HG02798 (cell line): Measurements from ENCODE around the gene B9D2.
A peak's percentile ranks its signal among the peaks of the same experiment; 100 is the strongest.
"Not testable (repeated sequence)": the region's sequence is repeated elsewhere in the genome, so short reads cannot be mapped to it uniquely, and the experiment has no call there.

Source experiments
- ATAC-seq: cut with Tn5 transposase; IDR thresholded peaks from one replicate; pipeline ENCODE4 v1.9.1; 2021; ENCODE audit warnings: mild to moderate bottlenecking; ENCODE audit not compliant: unreplicated experiment, poor library complexity

The B9D2 gene

DNA sequence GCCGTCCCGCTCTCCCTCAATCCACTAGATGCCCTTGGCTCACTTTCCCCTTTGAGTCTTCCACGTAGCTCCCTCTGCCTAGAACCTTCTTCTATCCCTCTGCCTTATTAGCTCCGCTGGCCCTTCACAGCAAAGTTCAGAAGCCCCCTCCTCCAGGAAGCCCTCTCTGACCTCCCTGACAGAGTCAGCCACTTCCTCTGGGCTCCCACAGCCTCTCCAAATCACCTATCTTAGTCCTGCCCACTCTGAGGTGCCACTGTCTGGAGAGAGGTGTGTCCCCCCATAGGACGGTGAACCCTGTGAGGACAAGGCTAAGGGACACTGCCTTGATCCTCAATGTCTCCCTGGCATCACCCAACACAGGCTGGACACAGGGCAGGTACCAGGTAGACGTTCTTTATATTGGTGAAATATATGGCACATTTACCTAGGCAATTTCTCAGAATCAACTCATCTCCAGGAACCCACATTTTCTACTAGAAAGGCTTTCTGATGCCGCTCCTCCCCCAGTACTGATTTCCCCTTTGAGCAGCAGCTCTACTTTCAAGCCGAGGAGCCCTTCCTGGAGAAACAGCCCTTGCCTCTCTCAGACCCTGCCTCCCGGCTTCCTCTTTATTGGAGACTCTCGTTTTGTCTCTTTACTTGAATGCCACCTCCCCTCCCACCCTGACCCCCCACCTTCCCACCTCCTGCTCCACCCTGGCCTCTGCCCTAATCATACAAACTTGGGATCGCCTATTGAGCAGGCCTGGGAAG lies 6.8 kb downstream of the B9D2 start:
- no peak for ATAC-seq

DNA sequence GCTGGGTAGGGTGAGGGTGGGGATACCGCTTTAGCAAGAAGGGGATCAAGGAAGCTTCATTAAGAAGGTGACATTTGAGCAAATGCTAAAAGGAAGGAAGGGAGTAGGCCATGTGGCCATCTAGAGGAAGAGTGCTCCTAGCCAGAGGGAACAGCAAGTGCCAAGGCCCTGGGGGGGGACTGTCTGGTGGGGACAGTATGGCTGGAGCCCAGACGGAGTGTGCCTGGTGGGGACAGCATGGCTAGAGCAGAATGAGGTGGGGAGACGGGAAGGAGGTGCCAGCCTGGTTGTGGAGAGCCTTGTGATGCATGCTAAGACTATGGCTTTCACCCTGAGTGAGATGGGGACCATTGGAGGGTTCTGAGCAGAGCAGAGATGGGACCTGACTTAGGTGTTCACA lies 8.1 kb downstream of the B9D2 start:
- ATAC-seq: no peak

DNA sequence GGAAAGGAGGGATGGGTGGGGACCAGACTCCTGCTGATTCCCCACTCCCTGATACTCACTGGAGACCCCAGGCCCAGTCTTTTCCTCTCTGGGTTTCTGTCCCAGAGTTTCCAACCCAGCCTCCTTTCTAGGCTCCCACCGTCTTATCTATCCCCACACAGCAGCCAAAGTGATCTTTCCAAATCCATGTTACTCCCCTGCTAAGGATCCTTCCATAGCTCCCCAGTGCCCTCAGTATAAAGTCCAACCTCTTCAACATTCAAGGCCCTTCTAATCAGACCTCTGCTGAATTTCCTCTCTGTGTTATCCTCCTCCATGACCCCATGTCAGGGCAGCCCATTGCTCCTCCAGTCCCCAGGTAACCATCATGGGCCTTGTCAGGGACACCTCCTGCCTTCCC lies 8.9 kb downstream of the B9D2 start:
- ATAC-seq: no peak

DNA sequence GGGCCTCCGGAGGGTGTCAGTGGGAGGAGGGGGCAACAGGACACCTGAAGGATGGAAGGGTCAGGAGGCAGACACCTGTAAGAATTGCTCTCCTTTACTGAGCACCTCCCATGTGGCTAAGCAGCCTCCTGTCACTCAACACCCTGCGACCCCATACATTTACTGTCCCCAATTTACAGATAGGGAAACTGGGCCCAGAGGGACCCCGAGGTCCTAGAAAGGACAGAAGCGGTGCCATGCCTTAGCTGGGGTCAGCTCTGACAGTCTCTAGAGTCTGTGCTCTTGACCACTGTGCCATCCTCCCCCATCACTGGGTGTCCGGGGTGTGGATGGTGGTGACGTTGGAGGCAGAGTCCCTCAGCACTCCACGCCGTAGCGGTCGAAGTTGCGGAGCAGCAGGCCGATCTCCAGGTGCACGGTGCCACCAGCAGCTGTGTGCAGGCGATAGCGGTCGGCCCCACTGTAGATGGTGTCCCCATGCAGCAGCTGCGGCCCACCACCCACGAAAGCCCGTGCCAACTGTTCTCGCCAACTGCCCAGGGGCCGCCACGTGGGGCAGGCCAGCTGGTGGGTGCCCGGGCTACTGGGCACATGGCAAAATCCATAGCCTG lies 9.5 kb downstream of the B9D2 start:
- ATAC-seq: no peak

DNA sequence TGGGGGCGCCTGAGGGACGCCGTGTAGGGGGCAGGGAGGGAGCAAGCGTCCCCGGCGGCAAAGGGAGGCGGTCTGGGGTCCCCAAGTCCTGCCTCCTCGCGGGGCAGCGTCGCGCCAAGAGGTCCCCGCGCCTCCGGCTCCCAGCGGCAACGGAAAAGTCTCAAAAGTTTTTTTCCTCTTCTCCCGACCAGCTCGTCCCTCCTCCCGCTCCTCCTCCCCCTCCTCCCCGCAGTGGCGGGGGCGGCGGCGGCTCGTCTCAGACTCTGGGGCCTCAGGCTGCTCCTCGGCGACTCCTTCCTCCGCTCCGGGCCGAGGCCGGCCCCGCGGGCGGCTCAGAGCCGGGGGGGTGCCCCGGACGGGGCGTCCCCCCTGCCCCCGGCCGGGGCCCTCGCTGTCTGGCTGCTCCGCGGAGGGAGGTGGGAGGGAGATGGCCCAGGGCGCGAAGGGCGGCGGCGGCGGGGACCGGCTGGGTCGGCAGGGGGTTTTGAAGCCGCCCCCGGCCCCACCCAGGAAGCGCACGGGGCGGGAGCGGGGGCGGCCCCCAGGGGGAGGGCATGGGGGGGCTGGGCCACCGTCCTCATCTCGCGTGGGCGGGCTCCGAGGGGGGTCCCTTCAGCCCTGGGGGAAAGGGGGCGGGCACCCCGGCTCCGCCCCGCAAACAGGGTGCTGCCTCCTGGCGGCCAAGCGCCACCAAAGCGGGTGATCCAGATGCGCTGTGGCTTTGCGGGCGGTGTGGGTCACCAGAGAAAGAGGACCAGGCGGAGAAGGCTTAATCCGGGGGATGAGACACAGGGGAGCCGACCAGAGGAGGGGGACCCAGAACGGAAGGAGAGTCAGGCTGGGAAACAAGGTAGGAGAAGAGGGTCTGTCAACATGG lies 10.2 kb downstream of the B9D2 start, which contains the start of gene TGFB1:
TGFB1 (minus strand) TSS at position 457 of the 877 bp plus-strand sequence. CDS start 878 bp downstream, outside the sequence.
- peak; percentile 53 for ATAC-seq

DNA sequence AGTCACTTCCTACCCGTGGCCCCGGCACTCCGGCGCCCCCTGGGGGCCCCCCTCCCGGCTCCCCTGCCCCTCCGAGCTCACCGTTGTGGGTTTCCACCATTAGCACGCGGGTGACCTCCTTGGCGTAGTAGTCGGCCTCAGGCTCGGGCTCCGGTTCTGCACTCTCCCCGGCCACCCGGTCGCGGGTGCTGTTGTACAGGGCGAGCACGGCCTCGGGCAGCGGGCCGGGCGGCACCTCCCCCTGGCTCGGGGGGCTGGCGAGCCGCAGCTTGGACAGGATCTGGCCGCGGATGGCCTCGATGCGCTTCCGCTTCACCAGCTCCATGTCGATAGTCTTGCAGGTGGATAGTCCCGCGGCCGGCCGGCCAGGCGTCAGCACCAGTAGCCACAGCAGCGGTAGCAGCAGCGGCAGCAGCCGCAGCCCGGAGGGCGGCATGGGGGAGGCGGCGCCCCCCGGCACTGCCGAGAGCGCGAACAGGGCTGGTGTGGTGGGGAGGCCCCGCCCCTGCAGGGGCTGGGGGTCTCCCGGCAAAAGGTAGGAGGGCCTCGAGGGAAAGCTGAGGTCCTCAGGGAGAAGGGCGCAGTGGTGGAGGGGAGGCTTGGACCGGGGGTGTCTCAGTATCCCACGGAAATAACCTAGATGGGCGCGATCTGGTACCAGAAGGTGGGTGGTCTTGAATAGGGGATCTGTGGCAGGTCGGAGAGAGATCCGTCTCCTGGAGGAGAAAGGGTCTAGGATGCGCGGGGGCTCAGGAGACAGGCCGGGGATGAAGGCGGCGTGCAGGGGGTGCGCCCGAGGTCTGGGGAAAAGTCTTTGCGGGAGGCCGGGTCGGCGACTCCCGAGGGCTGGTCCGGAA lies 11.1 kb downstream of the B9D2 start:
- no peak for ATAC-seq

DNA sequence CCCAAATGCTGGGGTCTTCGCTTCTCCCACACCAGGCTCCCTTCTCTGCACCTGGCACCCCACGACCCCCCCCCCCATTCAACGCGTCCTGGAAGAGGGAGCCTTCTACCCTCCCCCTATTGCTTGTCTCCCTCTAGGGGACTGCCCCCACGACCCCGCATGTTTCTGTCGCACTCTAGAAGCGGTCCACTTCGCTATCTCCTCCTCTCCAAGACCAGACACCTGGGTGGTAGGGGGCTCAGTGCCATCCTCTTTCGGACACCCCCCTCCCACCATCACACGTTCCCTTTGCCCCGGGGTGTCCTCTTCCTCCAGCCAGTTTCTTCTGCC lies 11.7 kb downstream of the B9D2 start:
- ATAC-seq: no peak

DNA sequence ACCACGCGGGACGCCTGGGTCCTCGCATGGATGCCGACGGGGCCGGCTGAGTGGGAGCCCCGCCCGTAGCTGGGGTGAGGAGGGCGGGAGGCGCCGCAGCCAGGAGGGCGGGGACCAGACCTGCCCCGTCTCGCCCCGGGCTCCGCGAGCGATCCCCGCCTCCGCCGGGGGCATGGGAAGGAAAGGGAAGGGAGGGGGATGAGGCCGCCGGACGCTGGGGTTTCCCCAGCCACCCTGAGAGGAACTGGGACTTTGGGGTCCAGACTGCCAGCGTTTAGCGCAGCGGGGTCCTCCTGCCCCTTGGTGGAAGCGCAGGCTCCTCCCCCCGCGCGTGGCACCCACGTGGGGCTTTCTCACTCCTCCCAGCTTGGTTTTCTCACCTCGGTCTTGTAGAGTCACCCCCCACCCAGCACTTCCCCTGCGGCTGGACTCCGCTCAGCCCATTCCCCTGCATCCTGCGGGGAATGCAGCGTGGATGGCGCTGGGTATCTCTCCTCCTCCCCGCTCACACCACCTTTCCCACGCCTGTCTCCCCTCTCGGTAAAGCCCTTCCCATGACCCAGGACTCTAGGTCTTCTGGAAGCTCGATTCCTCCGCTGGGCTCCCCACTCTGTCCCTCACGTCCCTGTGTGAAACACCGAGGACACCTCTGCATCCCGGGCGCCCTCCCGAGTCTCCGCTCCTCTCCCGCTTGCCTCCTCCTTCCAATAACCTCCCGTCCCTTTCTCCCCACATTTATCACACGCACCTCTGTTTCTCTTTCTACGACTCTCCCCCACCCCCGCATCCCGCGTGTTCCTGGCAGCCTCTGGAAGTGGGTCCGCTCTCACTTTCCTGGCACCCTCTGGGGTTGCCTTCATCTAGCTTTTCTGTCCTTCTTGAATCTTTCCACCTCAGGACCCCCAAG lies 12.4 kb downstream of the B9D2 start:
- ATAC-seq: peak; percentile 53

DNA sequence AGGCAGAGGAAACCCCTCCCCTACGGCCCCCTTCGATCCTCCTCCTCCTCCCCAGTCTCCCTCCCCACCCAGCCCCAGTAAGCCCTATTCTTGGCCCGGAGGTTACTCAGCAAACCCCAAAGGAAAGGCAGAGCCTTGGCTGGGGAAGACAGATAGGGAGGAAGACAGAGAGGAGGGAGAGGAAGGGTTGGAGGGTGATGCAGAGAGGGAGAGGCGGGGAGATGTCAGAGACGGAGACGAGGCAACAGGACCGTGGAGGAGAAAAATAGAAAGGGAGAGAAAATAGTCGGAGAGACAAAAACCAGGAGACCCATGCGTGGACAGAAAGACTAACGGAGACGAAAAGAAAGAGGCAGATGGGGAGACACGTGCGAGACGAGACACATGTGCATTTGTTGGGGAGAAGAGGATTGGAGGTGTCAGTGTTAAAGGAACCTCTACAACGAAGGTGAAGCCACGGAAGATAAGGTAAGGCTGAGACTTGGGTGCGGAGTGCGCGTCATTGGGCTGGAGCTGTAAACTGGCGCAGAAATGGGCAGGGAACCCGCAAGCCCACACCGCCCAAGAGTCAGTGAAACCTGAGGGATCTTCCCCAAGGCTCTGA lies 13.1 kb downstream of the B9D2 start:
- ATAC-seq: no peak

DNA sequence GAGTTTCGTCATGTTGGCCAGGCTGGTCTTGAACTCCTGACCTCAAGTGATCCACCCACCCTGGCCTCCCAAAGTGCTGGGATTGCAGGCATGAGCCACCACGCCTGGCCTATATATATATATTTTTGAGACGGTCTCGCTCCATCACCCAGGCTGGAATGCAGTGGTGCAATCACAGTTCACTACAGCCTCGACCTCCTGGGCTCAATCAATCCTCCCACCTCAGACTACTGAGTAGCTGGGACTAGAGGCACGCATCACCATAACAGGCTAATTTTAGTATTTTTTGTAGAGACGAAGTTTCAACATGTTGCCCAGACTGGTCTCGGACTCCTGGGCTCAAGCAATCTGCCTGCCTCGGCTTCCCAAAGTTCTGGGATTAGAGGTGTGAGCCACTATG lies 17.0 kb downstream of the B9D2 start:
- not testable (repeated sequence) for ATAC-seq

DNA sequence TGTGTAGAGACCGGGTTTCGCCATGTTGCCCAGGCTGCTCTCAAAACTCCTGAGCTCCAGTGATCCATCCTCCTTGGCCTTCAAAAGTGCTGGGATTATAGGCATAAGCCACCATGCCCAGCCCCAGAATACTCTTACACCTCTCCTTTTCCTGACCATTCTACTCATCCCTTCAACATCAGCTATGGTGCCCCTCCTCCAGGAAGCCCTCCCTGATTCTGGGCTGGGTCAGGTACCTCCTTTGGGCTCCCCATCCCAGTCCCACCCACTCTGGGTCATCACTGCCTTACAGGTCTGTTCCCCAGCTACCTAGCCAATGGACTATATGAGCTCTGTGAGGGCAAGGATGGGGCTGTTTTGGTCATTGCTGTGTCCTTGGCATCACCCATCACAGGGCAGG lies 19.8 kb downstream of the B9D2 start:
- ATAC-seq: no peak

DNA sequence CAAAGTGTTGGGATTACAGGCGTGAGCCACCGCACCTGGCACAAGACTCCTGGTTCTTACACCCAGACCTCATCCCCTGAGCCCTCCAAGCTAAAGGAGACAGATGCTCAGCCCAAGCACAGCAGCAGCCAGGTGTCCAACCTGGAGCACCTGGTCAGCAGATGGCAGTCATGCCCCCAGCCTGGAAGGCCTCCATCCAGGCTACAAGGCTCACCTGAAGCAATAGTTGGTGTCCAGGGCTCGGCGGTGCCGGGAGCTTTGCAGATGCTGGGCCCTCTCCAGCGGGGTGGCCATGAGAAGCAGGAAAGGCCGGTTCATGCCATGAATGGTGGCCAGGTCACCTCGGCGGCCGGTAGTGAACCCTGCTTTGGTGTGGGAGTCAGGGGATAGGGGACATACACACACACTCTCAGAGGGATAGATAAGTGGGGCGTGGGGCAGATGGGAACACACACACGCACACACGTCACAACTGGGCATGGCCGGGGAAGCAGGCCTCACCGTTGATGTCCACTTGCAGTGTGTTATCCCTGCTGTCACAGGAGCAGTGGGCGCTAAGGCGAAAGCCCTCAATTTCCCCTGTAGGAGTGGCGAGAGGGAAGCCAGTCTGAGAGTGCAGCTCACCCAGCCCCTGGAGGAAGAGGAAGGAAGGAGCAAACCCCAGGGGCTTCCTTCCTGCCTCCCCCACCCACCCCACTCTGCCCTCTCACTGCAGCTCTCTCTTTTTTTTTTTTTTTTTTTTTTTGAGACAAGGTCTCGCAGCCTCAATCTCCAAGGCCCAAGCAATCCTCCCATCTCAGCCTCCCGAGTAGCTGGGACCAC lies 22.1 kb downstream of the B9D2 start:
- ATAC-seq: no peak

DNA sequence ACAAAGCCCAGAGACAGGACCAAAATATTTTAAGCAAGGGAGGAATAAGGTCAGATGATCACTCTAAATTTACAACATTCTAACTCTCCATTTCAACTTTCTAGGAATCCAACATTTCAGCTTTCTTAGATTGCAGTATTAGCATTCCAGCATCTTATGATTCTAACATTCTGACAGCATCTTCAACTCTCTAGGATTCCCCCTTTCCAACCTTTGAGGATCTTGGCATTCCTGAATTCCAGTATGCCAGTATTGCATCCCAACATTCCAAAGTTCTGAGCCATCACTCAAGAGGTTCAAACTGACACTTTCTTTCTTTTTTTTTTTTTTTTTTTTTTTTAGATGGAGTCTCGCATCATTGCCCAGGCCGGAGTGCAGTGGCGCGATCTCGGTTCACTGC lies 24.0 kb downstream of the B9D2 start:
- ATAC-seq: no peak

DNA sequence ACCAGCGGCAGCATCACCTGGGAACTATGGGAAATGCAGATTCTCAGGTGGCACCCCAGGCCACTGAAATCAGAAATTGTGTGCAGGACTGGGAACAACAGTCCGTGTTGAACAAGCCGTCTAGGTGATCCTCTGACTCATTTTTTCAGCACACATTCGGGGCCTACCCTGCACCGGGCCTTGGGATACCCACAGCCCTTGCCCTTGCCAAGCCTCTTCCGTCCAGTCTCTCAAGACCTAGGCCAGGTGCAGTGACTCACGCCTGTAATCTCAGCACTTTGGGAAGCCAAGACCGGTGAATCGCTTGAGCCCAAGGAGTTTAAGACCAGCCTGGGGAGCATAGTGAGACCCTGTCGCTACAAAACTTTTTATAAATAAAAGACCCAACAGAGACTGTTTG lies 28.5 kb downstream of the B9D2 start:
- ATAC-seq: no peak

DNA sequence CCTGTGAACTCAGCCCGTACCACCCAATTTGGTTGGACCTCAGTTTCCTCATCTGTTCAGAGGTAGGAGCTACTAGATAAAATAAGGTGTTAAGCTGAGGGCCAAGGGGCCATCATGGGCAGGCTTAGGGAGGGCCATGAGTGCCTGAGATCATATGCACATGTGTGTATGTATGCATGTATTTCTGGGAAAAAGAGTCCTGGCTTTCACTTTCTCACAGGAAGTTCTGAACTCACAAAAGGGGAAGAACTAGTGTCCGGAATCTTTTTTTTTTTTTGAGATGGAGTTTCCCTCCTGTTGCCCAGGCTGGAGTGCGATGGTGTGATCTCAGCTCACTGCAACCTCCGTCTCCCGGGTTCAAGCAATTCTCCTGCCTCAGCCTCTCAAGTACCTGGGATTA lies 29.2 kb downstream of the B9D2 start:
- no peak for ATAC-seq

DNA sequence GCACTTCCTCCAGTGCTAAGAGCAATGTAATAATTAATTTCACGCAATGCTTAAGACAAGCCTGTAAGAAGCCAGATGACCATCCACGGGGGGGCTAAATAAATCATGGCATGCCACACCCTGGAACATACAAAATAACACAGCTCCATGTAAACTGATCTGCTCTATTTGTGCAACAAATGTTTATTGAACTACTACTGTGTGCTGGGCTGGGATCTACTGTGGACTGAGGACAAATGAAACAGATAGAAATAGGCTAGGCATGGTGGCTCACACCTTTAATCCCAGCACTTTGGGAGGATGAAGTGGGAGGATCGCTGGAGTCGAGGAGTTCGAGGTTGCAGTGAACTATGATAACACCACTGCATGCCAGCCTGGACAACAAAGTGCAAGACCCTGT lies 31.5 kb downstream of the B9D2 start:
- ATAC-seq: no peak

DNA sequence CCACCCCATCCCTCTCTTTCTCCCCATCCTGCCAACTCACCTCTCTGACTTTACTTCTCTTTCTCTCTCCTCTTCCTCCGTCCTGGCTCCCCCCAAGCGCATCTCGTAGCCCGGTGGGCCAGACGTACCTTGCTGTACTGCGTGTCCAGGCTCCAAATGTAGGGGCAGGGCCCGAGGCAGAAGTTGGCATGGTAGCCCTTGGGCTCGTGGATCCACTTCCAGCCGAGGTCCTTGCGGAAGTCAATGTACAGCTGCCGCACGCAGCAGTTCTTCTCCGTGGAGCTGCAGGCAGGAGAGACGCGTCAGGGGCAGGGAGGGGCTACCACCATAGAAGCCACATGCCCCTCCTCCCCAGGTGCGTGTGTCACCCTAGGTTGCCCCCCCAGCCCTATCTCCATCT lies 31.9 kb downstream of the B9D2 start:
- no peak for ATAC-seq
